ENCODE data around the gene HDAC4. TPM values are rescaled to one million over a fixed set of nuclear protein-coding genes. Genes with fewer than 3 reads are reported as not detected.

The HDAC4 gene
- total and polyA plus RNA-seq, 10 of the 15 experiments (the other 5 are each of a cell fraction or from before 2014, with no cell fraction given) = 0.22 to 15.7 (median 4.8) TPM

- Histone ChIP-seq H3K27ac (ENCODE audit: control insufficient read depth, insufficient read depth) (no peak overlapping the region), H3K9ac (ENCODE audit: control insufficient read depth, insufficient read depth, low read length) (no peak overlapping the region), H3K36me3 (ENCODE audit: control insufficient read depth in 2 of 2, insufficient read depth in 2 of 2, low read length in 1 of 2) (no peaks in the 10 kb centered on the region), H3K9me3 (replicated peaks; ENCODE audit: control insufficient read depth, insufficient read depth, low read length) (no peaks in the 10 kb centered on the region), H3K4me1 (ENCODE audit: control insufficient read depth, insufficient read depth, low read length) (peaks cover 10% of the 10 kb centered on the region), H3K4me2 (ENCODE audit: control insufficient read depth, insufficient read depth) (peak overlapping the region; percentile 17; the same call in 1 of the 2 replicates), H3K4me3 (no peak overlapping the region), H4K20me1 (ENCODE audit: control insufficient read depth, insufficient read depth) (no peaks in the 10 kb centered on the region), H2AFZ (ENCODE audit: control insufficient read depth, low read depth, low read length) (no peak overlapping the region), H3K27me3 (replicated peaks in 1 of 2; ENCODE audit: control insufficient read depth in 2 of 2, insufficient read depth in 2 of 2, low read length in 1 of 2) (no peaks in the 10 kb centered on the region), H3K79me2 (ENCODE audit: control insufficient read depth, insufficient read depth, low read length) (no peaks in the 10 kb centered on the region)
- in situ Hi-C loops (cut with MboI) (no loop called here), intact Hi-C loops (cut with micrococcal nuclease; ENCODE audit: unreplicated experiment) (loop anchor here (10.0 kb wide), 1 partner anchor 109 kb away; no protein-coding TSS in a partner anchor)
- ChIA-PET SMC1A (ENCODE audit: uncharacterized antibody, unreplicated experiment) (no interaction called here), RAD21 (ENCODE audit: unreplicated experiment) (no interaction called here), POLR2A (no interaction called here), CTCF (no interaction called here)
- ATAC-seq (peak; percentile 82), FAIRE-seq (peak; percentile 73), DNase-seq (ENCODE audit: low read depth, low spot score) (peak; percentile 16)
- 24% methylated on average over 18 of the region's 19 CpGs for WGBS (ENCODE audit: insufficient coverage, insufficient replicate concordance, low lambda C conversion rate, missing lambda C conversion rate)
- no TSS peak for BruUV-seq (replicated peaks)
- peak in 1 of 2 experiments; percentile 35; a peak in 1 of 4 replicates for TF ChIP-seq BHLHE40 (IDR thresholded peaks at IDR 0.05; ENCODE audit: borderline replicate concordance in 1 of 2, low read depth in 2 of 2, low read length in 1 of 2)
- peak; percentile 86 for TF ChIP-seq NR2F1 (conservative IDR thresholded peaks at IDR 0.05)
- 0 out of 2 replicates have a peak, but pooled peaks have one; percentile 24 for TF ChIP-seq CREM (IDR thresholded peaks at IDR 0.05; ENCODE audit: low read depth)
- peak; percentile 61 for TF ChIP-seq CREB1 (IDR thresholded peaks at IDR 0.05; ENCODE audit: low read depth)
- TF ChIP-seq RUNX3 (IDR thresholded peaks at IDR 0.05; ENCODE audit: low read length) = peak; percentile 69
- TF ChIP-seq NR2C1 (IDR thresholded peaks at IDR 0.05) = no peak
Measured at GRCh38 chr2:239146011-239146641, 254.7 kb downstream of the HDAC4 start.

GRCh38 chr2:239145601-239146000, 255.2 kb downstream of the HDAC4 start:
- POLR2A ChIA-PET = no interaction called here
- Histone ChIP-seq H4K20me1 (ENCODE audit: control insufficient read depth, insufficient read depth) (no peaks in the 10 kb centered on the region), H3K27ac (ENCODE audit: control insufficient read depth, insufficient read depth) (no peak overlapping the region), H3K9me3 (replicated peaks; ENCODE audit: control insufficient read depth, insufficient read depth, low read length) (no peaks in the 10 kb centered on the region), H3K27me3 (replicated peaks in 1 of 2; ENCODE audit: control insufficient read depth in 2 of 2, insufficient read depth in 2 of 2, low read length in 1 of 2) (no peaks in the 10 kb centered on the region), H3K4me1 (ENCODE audit: control insufficient read depth, insufficient read depth, low read length) (peaks cover 10% of the 10 kb centered on the region), H3K79me2 (ENCODE audit: control insufficient read depth, insufficient read depth, low read length) (no peaks in the 10 kb centered on the region), H3K9ac (ENCODE audit: control insufficient read depth, insufficient read depth, low read length) (no peak overlapping the region), H3K4me2 (ENCODE audit: control insufficient read depth, insufficient read depth) (no peak overlapping the region), H3K4me3 (no peak overlapping the region), H2AFZ (ENCODE audit: control insufficient read depth, low read depth, low read length) (no peak overlapping the region), H3K36me3 (ENCODE audit: control insufficient read depth in 2 of 2, insufficient read depth in 2 of 2, low read length in 1 of 2) (no peaks in the 10 kb centered on the region)
- CTCF ChIA-PET = no interaction called here
- in situ Hi-C loops (cut with MboI) = no loop called here
- ATAC-seq (no peak), FAIRE-seq (no peak), DNase-seq (ENCODE audit: low read depth, low spot score) (no peak)
- TF ChIP-seq FOXK2 (IDR thresholded peaks at IDR 0.05) (no peak), STAT1 (conservative IDR thresholded peaks at IDR 0.05) (no peak), BCL11A (IDR thresholded peaks at IDR 0.05; ENCODE audit: low read depth, low read length) (no peak), ZNF217 (IDR thresholded peaks at IDR 0.05) (no peak), IKZF2 (IDR thresholded peaks at IDR 0.05) (no peak), YY1 (IDR thresholded peaks at IDR 0.05; ENCODE audit: low read depth, low read length) (no peak), RBBP5 (conservative IDR thresholded peaks at IDR 0.05) (no peak), NFIC (IDR thresholded peaks at IDR 0.05; ENCODE audit: low read depth, low read length) (no peak), NR2C2 (IDR thresholded peaks at IDR 0.05; ENCODE audit: borderline replicate concordance, control insufficient read depth, insufficient read length, low read depth) (no peak), ZNF274 (IDR thresholded peaks at IDR 0.05; ENCODE audit: insufficient read depth, insufficient read length) (no peak), ATF7 (IDR thresholded peaks at IDR 0.05; ENCODE audit: low read depth) (no peak)
- SMC1A ChIA-PET (ENCODE audit: uncharacterized antibody, unreplicated experiment) = no interaction called here
- no TSS peak for BruUV-seq (replicated peaks)
- WGBS (ENCODE audit: insufficient coverage, insufficient replicate concordance, low lambda C conversion rate, missing lambda C conversion rate) = 82% methylated on average over 9 of the region's 9 CpGs
- RAD21 ChIA-PET (ENCODE audit: unreplicated experiment) = no interaction called here
- intact Hi-C loops (cut with micrococcal nuclease; ENCODE audit: unreplicated experiment) = loop anchor here (10.0 kb wide), 1 partner anchor 109 kb away; no protein-coding TSS in a partner anchor

Data from GM12878 (cell line).